ENCODE measurements around the gene FRK.

The FRK gene

DNA sequence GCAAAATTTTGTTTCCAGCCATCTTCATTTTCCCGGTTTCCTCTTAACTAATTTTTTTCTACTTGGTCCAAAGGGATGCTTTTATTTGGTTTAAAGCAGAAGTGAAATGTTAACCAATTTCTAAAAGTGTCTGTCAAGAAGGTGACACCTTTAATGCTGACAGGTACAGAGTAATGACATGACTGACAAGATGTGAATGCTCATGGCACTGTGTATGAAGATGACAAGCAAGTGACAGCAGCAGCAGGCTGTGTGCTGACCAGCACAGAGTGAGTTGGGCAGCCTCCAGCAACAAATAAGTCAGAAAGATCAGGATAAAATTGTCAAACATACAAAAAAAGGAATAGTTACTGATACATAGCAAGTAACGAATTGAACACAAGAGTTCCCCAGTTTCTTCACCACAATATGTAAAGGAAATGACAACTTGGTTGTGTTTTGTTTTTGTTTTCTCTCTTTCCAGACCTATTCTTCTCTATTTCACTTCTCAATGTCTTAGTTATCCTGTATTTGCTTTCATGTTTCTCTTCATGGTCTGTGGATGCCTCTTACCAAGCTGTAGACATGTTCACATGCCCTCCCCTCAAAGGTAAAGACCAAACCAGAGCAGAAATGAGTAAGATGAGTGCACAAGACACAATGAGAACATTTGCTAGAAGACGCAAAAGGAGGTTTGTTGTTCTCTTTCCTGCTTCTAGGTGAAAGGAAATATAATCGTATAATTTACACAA is 174.9 kb downstream of the FRK start:
- DNase-seq (ENCODE audit: low spot score): no peak

DNA sequence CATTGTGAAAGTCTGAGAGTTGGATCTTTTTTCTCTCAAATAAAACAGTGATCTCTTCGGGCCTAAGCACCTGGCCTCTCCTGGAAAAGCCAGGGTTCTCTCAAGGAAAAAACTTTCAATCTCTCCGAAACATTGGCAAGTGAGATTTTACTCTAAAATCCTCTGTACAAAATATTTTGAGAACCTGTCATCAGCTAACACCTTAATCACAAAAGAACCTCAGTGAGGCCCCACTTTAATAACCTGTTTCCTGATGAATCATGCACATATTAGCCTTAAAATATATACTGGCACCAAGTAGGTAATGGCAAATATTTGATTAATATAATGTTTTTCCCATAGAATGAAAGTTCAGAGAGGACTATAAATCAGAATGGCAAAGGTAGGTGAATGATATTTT is 177.9 kb downstream of the FRK start:
- DNase-seq (ENCODE audit: low spot score): no peak

DNA sequence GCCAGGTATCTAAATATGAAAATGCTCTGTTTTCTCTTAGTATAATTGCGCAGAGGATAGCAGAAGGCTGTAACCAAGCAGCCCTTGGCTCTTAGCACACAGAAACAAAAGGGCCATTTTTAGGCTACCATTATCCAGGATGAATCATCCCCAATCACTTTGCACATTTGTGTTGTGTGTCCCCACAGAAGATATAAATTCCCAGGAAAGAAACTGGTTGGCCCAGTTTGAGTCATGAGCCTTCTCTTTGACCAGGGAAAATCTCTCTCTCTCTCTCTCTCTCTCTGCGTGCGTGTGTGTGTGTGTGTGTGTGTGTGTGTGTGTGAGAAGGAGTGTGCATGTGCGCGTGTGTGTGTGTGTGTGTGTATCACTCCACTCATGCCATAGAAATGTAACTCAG is 178.5 kb downstream of the FRK start:
- no peak for DNase-seq (ENCODE audit: low spot score)
